NCI-H774 (cell line): Measurements from ENCODE around the gene APOB.

Source experiments
- DNase-seq: peaks from one replicate; lab custom pipeline; 2025; lab: John Stamatoyannopoulos, UW

APOB gene

DNA sequence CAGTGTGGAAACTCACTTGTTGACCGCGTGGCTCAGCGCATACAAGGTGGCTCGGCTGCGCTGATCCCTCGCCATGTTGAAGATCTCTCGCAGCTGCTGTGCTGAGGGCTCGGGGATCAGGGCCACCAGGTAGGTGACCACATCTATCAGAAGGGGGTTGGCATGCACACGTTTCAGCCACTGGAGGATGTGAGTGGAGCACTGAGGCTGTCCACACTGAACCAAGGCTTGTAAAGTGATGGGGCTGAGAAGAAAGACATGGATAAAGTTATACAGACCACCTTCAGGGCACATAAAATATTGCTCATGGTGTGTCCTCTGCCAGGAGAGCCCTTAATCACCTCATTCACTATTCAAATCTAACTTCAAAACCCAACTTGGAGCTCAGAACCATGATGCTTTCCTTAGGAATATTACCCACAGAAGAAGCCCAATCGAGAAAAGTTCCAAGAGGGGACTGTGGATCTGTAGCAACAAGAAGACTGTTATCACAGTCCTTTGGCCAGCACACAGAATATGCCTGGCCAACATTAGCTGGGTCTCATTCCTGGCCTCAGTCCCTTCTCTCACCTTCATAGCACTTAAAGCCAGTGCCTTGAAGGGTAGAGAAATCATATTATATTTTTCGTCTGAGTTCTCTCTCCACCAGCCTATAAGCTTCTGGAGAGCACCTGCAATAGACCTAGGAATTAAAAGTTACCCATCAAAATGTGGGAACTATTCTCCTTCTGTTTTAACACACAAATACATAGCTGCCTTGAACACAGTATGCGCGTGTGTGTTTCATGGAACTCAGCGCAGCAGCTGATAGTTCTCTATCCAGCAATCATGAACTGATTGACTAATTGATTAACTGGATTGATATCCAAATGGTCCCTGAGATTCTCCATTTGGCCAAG, 11.3 kb downstream of the APOB start:
- DNase-seq: no peak

DNA sequence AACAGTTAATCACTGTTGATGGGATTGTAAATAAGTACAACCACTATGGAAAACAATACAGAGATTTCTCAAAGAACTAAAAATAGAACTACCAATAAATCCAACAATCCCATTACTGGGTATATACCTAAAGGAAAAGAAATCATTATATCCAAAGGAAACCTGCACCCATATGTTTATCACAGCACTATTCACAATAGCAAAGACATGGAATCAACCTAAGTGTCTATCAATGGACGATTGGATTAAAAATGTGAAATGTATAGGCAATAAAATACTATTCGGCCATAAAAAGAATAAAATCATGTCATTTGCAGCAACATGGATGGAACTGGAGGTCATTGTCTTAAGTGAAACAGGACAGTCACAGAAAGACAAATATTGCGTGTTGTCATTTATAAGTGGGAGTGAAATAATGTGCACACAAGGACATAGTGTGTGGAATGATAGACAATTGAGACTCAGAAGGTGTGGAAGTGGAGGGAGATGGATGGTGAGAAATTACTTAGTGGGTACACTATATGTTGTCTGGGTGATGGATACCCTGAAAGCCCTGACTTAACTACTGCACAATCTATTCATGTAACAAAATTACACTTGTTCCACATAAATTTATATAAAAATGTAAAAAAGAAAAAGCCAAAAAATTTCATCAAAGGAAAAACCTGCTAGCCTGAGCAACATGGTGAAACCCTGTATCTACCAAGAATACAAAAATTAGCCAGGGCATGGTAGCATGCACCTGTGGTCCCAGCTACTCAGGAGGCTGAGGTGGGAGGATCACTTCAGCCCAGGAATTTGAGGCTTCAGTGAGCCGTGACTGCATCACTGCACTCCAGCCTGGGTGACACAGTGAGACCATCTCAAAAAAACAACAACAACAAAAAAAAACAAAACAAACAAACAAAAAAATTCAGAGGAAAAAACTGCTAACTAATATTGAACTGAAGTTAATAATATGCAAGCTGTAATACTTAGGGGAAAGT, 12.6 kb downstream of the APOB start:
- DNase-seq: no peak

- DNase-seq: no peak
Measured at GRCh38 chr2:21029519-21029918, 14.4 kb downstream of the APOB start.

- peak; percentile 73 for DNase-seq
Measured at GRCh38 chr2:21028951-21029350, 14.9 kb downstream of the APOB start.

- no peak for DNase-seq
Measured at GRCh38 chr2:21028021-21028947, 15.6 kb downstream of the APOB start.

DNA sequence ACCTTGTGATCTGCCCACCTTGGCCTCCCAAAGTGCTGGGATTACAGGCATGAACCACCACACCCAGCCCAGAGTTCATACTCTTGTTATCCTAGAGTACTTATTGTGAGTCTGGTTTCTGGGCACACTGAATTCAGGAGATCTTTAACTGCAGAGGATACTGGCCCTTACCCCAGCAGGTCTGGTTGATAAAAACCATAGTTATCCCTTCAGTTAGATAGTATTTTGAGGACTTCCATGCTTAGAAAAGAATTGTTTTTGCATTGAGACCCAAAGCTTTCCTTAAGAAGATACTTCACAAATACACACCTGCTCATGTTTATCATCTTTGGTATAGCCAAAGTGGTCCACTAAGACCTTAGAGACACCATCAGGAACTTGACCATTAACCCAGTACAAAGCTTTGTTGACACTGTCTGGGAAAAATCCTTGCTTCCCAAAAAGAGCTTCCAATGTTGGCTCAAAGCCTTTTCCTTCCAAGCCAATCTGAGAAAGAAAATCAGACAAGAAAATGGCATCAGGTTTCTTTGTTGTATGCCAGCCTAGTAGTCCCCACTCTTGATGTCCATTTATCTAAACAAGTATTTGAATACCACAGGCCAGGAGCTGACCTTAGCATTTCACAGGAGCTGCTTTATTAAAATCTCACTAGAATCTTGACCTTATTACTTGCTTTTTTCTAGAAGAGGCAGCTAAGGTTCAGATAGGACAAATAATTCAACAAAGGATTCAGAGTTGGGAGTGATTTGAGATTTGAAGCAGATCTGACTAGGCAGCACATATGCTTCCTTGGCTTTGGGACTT, 17.2 kb downstream of the APOB start:
- no peak for DNase-seq

DNA sequence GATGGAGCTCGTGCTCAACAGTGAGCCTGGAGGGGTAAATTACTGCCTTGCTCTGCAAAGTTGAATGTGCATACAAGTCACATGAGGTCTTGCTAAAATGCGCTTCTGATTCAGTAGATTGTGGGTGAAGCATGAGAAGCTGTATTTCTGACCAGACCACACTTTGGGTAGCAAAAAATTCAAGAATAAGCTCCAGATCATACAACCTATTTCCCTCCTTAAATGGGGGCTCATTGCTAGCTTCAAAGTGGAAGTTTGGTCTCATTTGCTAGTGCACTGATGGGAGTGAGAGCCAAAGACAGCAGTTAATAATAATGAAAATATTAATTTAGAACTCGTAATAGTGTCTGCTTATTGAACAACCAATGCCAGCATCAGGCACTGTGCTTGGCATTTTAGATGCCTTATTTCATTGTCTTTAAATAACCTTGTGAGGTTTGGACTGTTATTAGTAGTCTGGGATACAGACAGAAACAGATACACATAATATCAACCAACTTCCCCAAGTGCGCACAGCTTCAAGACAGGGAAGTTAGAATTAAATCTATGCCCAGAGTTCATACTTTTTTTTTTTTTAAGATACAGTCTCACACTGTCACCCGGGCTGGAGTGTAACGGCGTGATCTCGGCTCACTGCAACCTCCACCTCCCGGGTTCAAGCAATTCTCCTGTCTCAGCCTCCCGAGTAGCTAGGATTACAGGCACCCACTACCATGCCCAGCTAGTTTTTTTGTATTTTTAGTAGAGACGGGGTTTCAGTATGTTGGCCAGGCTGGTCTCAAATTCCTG, 18.0 kb downstream of the APOB start:
- DNase-seq: no peak

- DNase-seq: no peak
Measured at GRCh38 chr2:21024722-21025389, 19.0 kb downstream of the APOB start.

DNA sequence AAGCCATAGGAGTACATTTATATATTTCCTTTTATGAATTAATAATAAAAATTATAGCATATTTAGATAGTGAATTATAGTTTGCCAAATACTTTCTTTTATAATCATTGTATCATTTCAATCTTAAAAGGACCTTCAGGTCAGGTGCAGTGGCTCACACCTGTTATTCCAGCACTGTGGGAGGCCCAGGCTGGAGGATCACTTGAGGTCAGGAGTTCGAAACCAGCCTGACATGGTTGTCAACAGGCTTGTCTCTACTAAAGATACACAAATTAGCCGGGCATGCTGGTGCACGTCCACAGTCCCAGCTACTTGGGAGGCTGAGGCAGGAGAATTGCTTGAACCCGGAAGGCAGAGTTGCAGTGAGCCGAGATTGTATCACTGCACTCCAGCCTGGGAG, 19.7 kb downstream of the APOB start:
- no peak for DNase-seq

DNA sequence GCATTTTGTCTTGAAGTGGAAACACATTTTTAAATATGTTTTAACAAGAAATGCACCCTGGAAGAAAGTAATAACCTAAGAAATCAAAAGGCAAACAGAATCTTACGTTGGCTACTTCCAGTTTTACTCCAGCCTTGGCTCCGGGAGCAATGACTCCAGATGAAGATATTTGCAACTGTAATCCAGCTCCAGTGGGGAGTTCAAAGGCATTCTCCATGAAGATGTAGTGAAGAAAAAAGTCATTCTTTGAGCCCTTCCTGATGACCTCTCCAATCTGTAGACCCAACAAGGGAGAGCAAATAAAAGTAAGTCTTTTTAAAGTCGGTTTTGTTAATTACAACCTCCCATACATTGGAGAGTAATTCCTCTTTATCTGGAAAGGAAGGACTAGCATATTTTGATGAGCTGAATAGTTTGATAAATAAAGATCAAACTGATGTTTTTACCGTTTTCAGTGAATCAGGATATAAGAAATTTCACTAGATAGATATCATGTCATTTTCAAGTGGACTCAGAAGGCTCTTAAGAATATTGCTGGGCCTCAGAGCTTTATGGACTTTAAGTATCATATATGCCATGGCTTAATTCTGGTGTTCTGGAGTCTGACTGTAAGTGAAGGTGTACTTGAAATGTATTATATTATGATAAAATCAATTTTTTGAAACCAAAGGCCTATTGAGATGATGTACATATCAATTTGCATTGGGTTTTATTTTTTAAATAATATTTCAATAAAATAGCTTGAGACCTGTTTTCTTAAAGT, 20.3 kb downstream of the APOB start:
- no peak for DNase-seq

GRCh38 chr2:21022792-21023367, 21.0 kb downstream of the APOB start:
- DNase-seq: no peak

- DNase-seq: no peak
Measured at GRCh38 chr2:21021430-21021829, 22.4 kb downstream of the APOB start.

- DNase-seq: no peak
Measured at GRCh38 chr2:21020668-21021288, 23.1 kb downstream of the APOB start.

GRCh38 chr2:21020031-21020667, 23.7 kb downstream of the APOB start:
- no peak for DNase-seq

DNA sequence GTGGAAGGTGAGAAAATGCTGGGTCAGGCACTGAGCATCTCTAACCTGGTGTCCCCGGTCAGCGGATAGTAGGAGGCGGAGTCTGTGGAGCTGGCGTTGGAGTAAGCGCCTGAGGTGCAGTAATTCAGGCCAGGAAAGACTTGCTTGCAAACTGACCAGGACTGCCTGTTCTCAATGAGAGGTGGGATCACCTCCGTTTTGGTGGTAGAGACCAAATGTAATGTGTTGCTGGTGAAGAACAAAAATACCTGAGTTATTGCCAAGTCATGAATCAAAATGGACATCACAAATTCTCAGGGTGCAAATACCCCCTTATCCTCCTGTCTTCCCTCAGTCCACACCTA, 24.2 kb downstream of the APOB start:
- no peak for DNase-seq

DNA sequence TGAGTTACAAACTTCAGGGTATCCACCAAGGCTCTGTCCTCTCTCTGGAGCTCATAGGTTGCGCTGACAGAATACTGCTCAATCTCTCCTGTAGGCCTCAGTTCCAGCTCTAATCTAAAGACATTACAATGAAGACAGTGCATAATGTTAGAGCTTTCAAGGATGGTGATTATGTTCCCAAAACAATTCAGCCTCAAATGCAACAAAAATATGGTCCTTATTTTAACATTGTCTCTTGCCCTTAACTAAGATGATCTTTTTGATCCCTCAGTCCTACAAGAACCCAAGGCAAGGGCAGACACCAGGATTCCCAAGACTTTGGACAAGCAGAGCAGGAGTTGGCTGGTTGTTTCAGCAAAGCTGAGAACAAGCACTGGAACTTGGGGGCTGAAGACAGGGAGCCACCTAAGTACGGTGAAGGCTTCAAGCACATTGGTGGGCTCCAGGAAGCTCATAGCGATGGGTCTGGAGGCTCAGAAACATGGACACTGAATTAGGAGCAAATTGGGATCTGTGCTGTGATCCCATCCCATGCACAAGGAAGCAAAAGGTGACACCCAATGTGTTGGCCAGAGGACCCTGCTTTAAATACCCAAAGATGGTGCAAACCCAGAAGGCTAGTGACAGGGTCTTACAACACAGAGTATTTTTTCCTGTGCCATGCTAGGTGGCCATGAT, 24.7 kb downstream of the APOB start:
- no peak for DNase-seq

GRCh38 chr2:21018290-21018689, 25.6 kb downstream of the APOB start:
- no peak for DNase-seq
